ENCODE measurements around the gene SPTBN5. TPM values are rescaled to one million over a fixed set of nuclear protein-coding genes. Genes with fewer than 3 reads are reported as not detected.
A peak's percentile ranks its signal among the peaks of the same experiment; 100 is the strongest.

The SPTBN5 gene
- total and polyA plus RNA-seq, 2 donors (not counting 1 experiment from before 2014, with no cell fraction given), result 0.55 to 1.4 TPM

DNA sequence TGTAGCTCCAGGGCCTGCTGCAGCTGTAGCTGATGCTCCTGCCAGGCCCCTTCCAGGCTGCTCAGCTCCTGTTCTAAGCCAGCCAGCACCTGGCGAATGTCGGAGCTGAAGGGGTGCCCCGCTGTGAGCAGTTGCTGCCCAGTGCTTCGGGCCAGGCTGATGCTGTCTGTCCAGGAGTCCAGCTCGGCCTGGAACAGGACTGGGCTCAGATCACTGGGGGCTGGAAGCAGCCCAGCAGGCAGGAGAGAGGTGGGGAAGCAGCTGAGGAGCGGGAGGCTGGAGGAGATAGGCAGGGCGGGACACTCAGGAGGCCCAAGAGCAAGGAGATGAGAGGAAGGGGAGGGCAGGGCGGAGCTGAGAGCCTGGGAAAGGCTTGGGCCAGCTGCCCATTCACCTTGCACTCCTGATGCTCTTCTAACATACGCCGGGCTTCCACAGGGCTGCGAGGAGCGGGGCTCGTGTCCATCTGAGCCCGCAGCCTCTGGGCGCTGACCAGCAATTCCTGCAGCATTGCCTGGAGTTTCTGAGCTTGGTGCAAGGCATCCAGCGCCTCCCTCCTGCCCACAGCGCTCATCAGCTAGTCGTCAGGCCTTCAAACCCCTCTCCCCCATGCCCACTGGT is 32.0 kb downstream of the SPTBN5 start:
- H3K27ac ChIP-seq (ENCODE audit: low read length in 2 of 2), result no peak overlapping the region
- POLR2A ChIA-PET, result no interaction called here
- peaks cover 0 to 3% (median 0%) of the 10 kb centered on the region in 4 experiments for H3K27me3 ChIP-seq (replicated peaks in 1 of 4; ENCODE audit: control extremely low read depth in 1 of 4, control insufficient read depth in 3 of 4, insufficient read depth in 4 of 4, low read length in 3 of 4)
- no peaks in the 10 kb centered on the region for H3K36me3 ChIP-seq (replicated peaks in 1 of 2; ENCODE audit: control extremely low read depth in 1 of 2, control insufficient read depth in 1 of 2, extremely low read depth in 1 of 2, insufficient read depth in 2 of 2, low read length in 1 of 2)
- intact Hi-C loops (cut with micrococcal nuclease), result no loop called here
- TF ChIP-seq, protein P1, sequence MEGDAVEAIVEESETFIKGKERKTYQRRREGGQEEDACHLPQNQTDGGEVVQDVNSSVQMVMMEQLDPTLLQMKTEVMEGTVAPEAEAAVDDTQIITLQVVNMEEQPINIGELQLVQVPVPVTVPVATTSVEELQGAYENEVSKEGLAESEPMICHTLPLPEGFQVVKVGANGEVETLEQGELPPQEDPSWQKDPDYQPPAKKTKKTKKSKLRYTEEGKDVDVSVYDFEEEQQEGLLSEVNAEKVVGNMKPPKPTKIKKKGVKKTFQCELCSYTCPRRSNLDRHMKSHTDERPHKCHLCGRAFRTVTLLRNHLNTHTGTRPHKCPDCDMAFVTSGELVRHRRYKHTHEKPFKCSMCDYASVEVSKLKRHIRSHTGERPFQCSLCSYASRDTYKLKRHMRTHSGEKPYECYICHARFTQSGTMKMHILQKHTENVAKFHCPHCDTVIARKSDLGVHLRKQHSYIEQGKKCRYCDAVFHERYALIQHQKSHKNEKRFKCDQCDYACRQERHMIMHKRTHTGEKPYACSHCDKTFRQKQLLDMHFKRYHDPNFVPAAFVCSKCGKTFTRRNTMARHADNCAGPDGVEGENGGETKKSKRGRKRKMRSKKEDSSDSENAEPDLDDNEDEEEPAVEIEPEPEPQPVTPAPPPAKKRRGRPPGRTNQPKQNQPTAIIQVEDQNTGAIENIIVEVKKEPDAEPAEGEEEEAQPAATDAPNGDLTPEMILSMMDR (IDR thresholded peaks at IDR 0.05), result no peak
- TF ChIP-seq EZH2 (IDR thresholded peaks at IDR 0.05; ENCODE audit: borderline replicate concordance, insufficient read depth, low read depth, low read length, poor library complexity, severe bottlenecking), result no peak
- ATAC-seq (ENCODE audit: low read depth) (no peak), DNase-seq (no peak)
- no peaks in the 10 kb centered on the region for H3K9me3 Mint-ChIP-seq (ENCODE audit: insufficient read depth)
- H3K4me1 Mint-ChIP-seq, result no peaks in the 10 kb centered on the region
- CTCF ChIA-PET, result interaction anchor here (0.9 to 1.9 kb wide), 3 partner anchors 43 to 88 kb away, joined by 3 to 8 read pairs (median 4); partner anchors contain the start of gene MAPKBP1
- no peak overlapping the region for H3K4me3 Mint-ChIP-seq
- no peaks in the 10 kb centered on the region for H4K20me1 ChIP-seq (ENCODE audit: control insufficient read depth, insufficient read depth, low read length, poor library complexity, severe bottlenecking)
- no peak overlapping the region for H3K4me3 ChIP-seq (ENCODE audit: control extremely low read depth in 1 of 5, extremely low read depth in 1 of 5, insufficient read depth in 1 of 5, low read depth in 2 of 5, low read length in 4 of 5)
- no peak overlapping the region for H3K27ac Mint-ChIP-seq
- H3K4me1 ChIP-seq (ENCODE audit: control insufficient read depth in 2 of 2, insufficient read depth in 2 of 2, low read length in 2 of 2), result peaks cover 0 to 6% of the 10 kb centered on the region in 2 donors
- H3K27me3 Mint-ChIP-seq, result no peaks in the 10 kb centered on the region
- no peak overlapping the region for H3K4me2 ChIP-seq (replicated peaks; ENCODE audit: low read depth, low read length, poor library complexity, severe bottlenecking)
- 96% methylated on average over 14 of the region's 18 CpGs for WGBS (ENCODE audit: insufficient coverage)
- no peak overlapping the region for H2AFZ ChIP-seq (ENCODE audit: insufficient read depth, low read depth, low read length, poor library complexity, severe bottlenecking)
- no peak overlapping the region for H3K9ac ChIP-seq (ENCODE audit: low read length)
- no peaks in the 10 kb centered on the region for H3K9me3 ChIP-seq (ENCODE audit: control extremely low read depth in 1 of 3, control insufficient read depth in 2 of 3, insufficient read depth in 1 of 3, low read length in 2 of 3)
- H3K79me2 ChIP-seq (ENCODE audit: control insufficient read depth, insufficient read depth, low read length), result no peaks in the 10 kb centered on the region

DNA sequence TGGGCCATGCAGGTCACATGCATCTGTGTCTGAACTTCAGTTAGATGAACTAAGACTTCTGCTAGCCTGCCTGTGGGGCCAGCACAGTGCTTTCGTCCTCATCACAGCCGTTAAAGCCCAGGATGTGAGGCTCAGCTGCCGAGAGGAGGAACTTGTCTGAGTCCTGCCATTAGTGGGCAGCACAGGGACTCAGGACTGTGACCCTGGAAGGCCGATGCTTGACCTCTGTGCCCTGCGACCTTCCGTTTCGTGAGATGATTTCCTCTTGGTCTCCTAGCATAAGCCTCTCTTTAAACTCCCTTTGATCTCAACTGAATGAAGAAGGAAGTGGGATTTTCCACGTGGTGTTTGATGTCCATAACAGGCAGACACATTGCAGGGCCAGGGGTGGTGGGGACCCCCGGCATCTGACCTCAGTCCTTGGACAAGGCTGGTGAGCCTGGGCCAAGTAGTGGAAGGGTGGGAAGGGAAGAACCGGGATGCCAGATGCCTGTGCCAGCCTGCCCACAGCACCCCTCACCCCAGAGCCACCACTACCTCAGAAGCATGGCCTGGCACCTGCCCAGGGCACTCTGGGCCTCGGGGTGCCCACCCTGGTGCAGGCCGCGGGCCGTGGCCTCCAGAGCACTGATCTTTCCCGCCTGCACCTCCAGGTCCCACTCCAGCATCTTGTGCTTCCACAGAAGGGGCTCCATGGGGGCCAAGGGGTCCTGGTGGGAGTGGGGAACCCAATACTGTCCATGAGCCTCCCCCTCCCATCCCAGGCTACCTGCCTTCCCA is 33.6 kb downstream of the SPTBN5 start:
- no peaks in the 10 kb centered on the region for H3K4me1 Mint-ChIP-seq
- POLR2A ChIA-PET, result no interaction called here
- no peaks in the 10 kb centered on the region for H3K79me2 ChIP-seq (ENCODE audit: control insufficient read depth, insufficient read depth, low read length)
- no peaks in the 10 kb centered on the region for H3K9me3 Mint-ChIP-seq (ENCODE audit: insufficient read depth)
- ATAC-seq (ENCODE audit: low read depth) (no peak), DNase-seq (no peak)
- no peaks in the 10 kb centered on the region for H3K27me3 Mint-ChIP-seq
- no peaks in the 10 kb centered on the region for H4K20me1 ChIP-seq (ENCODE audit: control insufficient read depth, insufficient read depth, low read length, poor library complexity, severe bottlenecking)
- H3K4me1 ChIP-seq (ENCODE audit: control insufficient read depth in 2 of 2, insufficient read depth in 2 of 2, low read length in 2 of 2), result peaks cover 0 to 6% of the 10 kb centered on the region in 2 donors
- no peak overlapping the region for H3K27ac ChIP-seq (ENCODE audit: low read length in 2 of 2)
- H3K4me2 ChIP-seq (replicated peaks; ENCODE audit: low read depth, low read length, poor library complexity, severe bottlenecking), result no peak overlapping the region
- H3K4me3 Mint-ChIP-seq, result no peak overlapping the region
- WGBS (ENCODE audit: insufficient coverage), result 44% methylated on average over 13 of the region's 15 CpGs
- peaks cover 0 to 3% (median 0%) of the 10 kb centered on the region in 4 experiments for H3K27me3 ChIP-seq (replicated peaks in 1 of 4; ENCODE audit: control extremely low read depth in 1 of 4, control insufficient read depth in 3 of 4, insufficient read depth in 4 of 4, low read length in 3 of 4)
- H3K27ac Mint-ChIP-seq, result no peak overlapping the region
- TF ChIP-seq, protein P1 (IDR thresholded peaks at IDR 0.05), result no peak
- TF ChIP-seq EZH2 (IDR thresholded peaks at IDR 0.05; ENCODE audit: borderline replicate concordance, insufficient read depth, low read depth, low read length, poor library complexity, severe bottlenecking), result no peak
- no peak overlapping the region for H3K4me3 ChIP-seq (ENCODE audit: control extremely low read depth in 1 of 5, extremely low read depth in 1 of 5, insufficient read depth in 1 of 5, low read depth in 2 of 5, low read length in 4 of 5)
- H3K9ac ChIP-seq (ENCODE audit: low read length), result no peak overlapping the region
- no peaks in the 10 kb centered on the region for H3K9me3 ChIP-seq (ENCODE audit: control extremely low read depth in 1 of 3, control insufficient read depth in 2 of 3, insufficient read depth in 1 of 3, low read length in 2 of 3)
- H2AFZ ChIP-seq (ENCODE audit: insufficient read depth, low read depth, low read length, poor library complexity, severe bottlenecking), result peak overlapping the region; percentile 38
- no peaks in the 10 kb centered on the region for H3K36me3 ChIP-seq (replicated peaks in 1 of 2; ENCODE audit: control extremely low read depth in 1 of 2, control insufficient read depth in 1 of 2, extremely low read depth in 1 of 2, insufficient read depth in 2 of 2, low read length in 1 of 2)
- CTCF ChIA-PET, result interaction anchor here (0.8 to 1.9 kb wide), 4 partner anchors 9 to 48 kb away, joined by 3 to 9 read pairs (median 6); no protein-coding TSS in a partner anchor
- intact Hi-C loops (cut with micrococcal nuclease), result no loop called here

Measured in B cell (primary cell).